Peyer's patch (tissue), 4 donors: ENCODE measurements around the gene SMCO1. TPM values are rescaled to one million over a fixed set of nuclear protein-coding genes. Genes with fewer than 3 reads are reported as not detected.

ENCODE experiments used
- DNase-seq, 3 donors: peaks; one replicate each; pipeline ENCODE4 v3.0.0-alpha.2; 2017 to 2019
- H3K27ac ChIP-seq, 4 donors: fragments of 200-600 bp; sonication (generic); one replicate each; pipeline ENCODE4 v1.5.1; 2016 to 2019
- H3K27me3 ChIP-seq, 2 donors: fragments of 200-600 bp; sonication (generic); one replicate each; pipeline ENCODE4 v1.5.1; 2019
- H3K36me3 ChIP-seq, 3 donors: fragments of 200-600 bp; sonication (generic); one replicate each; pipeline ENCODE4 v1.5.1; 2016 to 2019
- H3K4me1 ChIP-seq, 4 donors: fragments of 200-600 bp; sonication (generic); one replicate each; pipeline ENCODE4 v1.5.1; 2016 to 2019
- H3K4me3 ChIP-seq, 4 donors: fragments of 200-600 bp; sonication (generic); 1 replicate in 3 of 4; 2 replicates in 1 of 4; pipeline ENCODE4 v1.5.1; 2016 to 2019; ENCODE audit warnings: mild to moderate bottlenecking in 1 of 4
- H3K9me3 ChIP-seq, 4 donors: fragments of 200-600 bp; sonication (generic); one replicate each; pipeline ENCODE4 v1.5.1; 2016 to 2019; ENCODE audit warnings: mild to moderate bottlenecking in 1 of 4
- POLR2A ChIP-seq, 2 donors: fragments of 450-650 bp; IDR thresholded peaks; one replicate each; pipeline ENCODE4 v1.5.1; 2017; ENCODE audit warnings: antibody characterized with exemption in 2 of 2, mild to moderate bottlenecking in 2 of 2, moderate library complexity in 2 of 2
- total RNA-seq, 4 donors: library from RNA; depleted of rRNA; stranded (reverse); fragments of >200 nt; gene quantifications; one replicate each; pipeline ENCODE4 v1.1.0, GENCODE V29; 2016
- TF ChIP-seq, protein P1 (sequence below), 6 experiments: fragments of 450-650 bp in 4 of 6; fragments of 200-600 bp in 2 of 6; sonication (generic) in 1 of 6; IDR thresholded peaks; one replicate each; pipeline ENCODE4 v1.5.1; 2017 to 2019; ENCODE audit warnings: antibody characterized with exemption in 6 of 6, mild to moderate bottlenecking in 3 of 6, moderate library complexity in 1 of 6

SMCO1 gene, protein sequence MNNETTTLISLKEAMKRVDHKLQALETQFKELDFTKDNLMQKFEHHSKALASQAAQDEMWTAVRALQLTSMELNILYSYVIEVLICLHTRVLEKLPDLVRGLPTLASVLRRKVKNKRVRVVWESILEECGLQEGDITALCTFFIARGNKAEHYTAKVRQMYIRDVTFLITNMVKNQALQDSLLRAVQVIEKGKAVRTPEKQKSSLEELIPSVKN
- not detected for total RNA-seq

DNA sequence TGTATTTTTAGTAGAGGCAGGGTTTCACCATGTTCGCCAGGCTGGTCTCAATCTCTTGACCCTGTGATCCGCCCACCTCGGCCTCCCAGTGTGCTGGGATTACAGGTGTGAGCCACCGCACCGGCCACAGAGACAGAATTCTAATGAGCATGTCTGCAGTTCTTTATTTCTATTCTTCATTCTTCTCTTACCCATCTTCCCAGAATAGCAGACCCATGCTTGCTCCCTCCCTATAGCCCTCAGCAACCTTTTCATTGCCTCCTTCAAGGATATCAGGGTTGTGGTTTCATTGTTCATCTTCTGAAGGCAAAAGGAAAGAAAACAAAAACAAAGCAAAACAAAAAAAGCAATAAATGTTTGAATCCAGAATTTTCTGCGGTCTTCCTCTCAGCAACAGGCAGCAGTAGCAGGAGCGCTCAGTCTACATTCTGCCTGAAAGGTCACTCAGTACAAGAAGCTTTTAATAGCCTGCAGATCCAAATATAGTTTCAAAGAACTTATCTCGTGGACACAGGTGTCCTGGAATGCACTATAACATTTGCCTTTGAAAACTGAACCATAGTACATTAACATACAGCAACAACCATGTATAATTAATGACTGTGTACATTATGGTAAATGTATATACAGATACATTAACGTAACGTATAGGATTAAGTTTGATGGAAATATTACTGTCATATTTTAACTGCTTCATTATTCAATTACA lies at the start of gene SMCO1:
TSS of gene SMCO1 (minus strand) at position 434 of the 709 bp plus-strand sequence. CDS start at position 297, 137 bp downstream.
- H3K4me1 ChIP-seq: no peaks in the 10 kb centered on the region
- H3K4me3 ChIP-seq: no peak within 1 kb of the TSS
- TF ChIP-seq, protein P1, sequence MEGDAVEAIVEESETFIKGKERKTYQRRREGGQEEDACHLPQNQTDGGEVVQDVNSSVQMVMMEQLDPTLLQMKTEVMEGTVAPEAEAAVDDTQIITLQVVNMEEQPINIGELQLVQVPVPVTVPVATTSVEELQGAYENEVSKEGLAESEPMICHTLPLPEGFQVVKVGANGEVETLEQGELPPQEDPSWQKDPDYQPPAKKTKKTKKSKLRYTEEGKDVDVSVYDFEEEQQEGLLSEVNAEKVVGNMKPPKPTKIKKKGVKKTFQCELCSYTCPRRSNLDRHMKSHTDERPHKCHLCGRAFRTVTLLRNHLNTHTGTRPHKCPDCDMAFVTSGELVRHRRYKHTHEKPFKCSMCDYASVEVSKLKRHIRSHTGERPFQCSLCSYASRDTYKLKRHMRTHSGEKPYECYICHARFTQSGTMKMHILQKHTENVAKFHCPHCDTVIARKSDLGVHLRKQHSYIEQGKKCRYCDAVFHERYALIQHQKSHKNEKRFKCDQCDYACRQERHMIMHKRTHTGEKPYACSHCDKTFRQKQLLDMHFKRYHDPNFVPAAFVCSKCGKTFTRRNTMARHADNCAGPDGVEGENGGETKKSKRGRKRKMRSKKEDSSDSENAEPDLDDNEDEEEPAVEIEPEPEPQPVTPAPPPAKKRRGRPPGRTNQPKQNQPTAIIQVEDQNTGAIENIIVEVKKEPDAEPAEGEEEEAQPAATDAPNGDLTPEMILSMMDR (IDR thresholded peaks at IDR 0.05): no peak
- no peak for TF ChIP-seq POLR2A (IDR thresholded peaks at IDR 0.05)
- H3K36me3 ChIP-seq: no peaks in the 10 kb centered on the region
- no peak for DNase-seq
- H3K9me3 ChIP-seq: peaks cover 0 to 31% (median 11%) of the 10 kb centered on the region in 4 donors
- no peaks in the 10 kb centered on the region for H3K27me3 ChIP-seq
- H3K27ac ChIP-seq: no peak within 1 kb of the TSS

DNA sequence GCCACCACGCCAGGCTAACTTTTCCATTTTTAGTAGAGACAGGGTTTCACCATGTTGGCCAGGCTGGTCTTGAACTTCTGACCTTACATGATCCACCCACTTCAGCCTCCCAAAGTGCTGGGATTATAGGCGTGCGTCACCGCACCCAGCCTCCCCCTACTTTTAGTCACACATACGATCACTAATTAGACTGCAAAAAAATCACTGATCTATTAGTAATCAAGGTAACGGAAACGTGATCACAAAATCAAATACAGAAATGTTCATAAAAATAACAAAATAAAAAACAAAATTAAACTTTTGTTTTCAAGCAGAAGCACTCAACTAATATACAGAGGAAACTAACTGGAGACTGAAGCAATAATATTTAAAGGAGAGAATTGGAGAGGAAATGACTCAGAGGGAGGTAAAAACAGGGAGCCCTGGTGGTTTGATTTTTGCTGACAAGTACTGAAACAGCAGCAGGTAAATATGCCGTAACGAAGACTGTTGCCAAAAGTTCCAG lies 48.6 kb upstream of the SMCO1 start:
- TF ChIP-seq, protein P1 (IDR thresholded peaks at IDR 0.05): no peak
- no peak for TF ChIP-seq POLR2A (IDR thresholded peaks at IDR 0.05)
- DNase-seq: no peak
- Histone ChIP-seq H3K27ac (peak overlapping the region in 1 of 4 donors; percentile 18), H3K4me3 (no peak overlapping the region), H3K27me3 (no peaks in the 10 kb centered on the region), H3K9me3 (no peaks in the 10 kb centered on the region), H3K4me1 (peaks cover 0 to 8% (median 3%) of the 10 kb centered on the region in 4 donors), H3K36me3 (peaks cover 0 to 17% (median 0%) of the 10 kb centered on the region in 3 donors)

DNA sequence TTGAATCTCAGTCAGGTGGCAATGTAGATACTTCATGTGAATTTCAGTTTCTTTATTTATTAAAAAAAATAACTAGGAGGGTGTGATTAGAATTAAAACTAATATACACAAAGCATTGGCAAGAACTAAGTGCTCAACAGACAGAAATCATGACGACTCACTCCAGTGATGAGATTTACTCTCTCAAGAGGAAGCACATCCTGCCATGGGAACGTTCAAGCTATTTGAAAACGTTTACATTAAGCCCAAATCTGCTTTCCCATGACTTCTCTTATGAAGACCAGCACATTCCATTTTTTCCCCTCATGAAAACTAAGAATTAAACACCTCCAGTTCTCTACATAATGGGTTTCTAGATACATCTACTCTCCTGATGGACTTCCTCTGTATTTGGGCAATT lies 44.7 kb upstream of the SMCO1 start:
- TF ChIP-seq POLR2A (IDR thresholded peaks at IDR 0.05): no peak
- TF ChIP-seq, protein P1 (IDR thresholded peaks at IDR 0.05): no peak
- Histone ChIP-seq H3K4me1 (no peaks in the 10 kb centered on the region), H3K4me3 (no peak overlapping the region), H3K9me3 (no peaks in the 10 kb centered on the region), H3K27me3 (no peaks in the 10 kb centered on the region), H3K27ac (no peak overlapping the region), H3K36me3 (peaks cover 0 to 17% (median 0%) of the 10 kb centered on the region in 3 donors)
- no peak for DNase-seq

DNA sequence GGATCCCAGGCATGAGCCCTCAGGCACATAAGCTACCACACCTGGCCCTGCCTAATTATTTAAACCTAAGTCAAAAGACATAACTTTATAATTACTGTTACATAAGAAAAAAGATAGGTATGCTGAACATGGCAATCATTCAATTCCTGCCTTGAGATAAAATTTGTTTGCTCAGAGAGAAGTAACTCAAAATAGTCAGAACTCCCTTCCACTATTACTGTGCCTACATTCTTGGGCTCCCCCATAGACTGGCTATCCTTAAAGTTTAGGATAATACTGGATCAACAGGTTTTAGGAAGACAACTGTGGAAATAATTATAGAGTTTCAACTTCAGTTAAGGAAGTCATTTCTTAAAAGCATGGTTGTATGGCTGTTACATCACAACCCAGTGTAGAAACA lies 43.3 kb upstream of the SMCO1 start:
- H3K27ac ChIP-seq: no peak overlapping the region
- H3K27me3 ChIP-seq: no peaks in the 10 kb centered on the region
- no peaks in the 10 kb centered on the region for H3K9me3 ChIP-seq
- peaks cover 0 to 28% (median 0%) of the 10 kb centered on the region in 3 donors for H3K36me3 ChIP-seq
- no peak overlapping the region for H3K4me3 ChIP-seq
- DNase-seq: no peak
- H3K4me1 ChIP-seq: no peaks in the 10 kb centered on the region
- TF ChIP-seq, protein P1 (IDR thresholded peaks at IDR 0.05): no peak
- no peak for TF ChIP-seq POLR2A (IDR thresholded peaks at IDR 0.05)

DNA sequence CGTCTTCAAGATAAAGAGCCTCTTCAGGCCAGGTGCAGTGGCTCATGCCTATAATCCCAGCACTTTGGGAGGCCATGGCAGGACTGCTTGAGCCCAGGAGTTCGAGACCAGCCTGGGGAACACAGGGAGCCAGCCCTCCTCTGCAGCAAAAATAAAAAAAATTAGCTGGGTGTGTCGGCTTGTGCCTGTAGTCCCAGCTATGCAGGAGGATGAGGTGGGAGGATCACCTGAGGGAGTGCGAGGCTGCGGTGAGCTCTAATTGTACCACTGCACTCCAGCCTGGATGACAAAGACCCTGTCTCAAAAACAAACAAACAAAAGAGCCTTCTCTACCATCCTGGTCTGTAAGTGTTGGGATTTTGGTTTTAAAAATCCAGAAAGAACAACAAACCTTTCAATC lies 42.1 kb upstream of the SMCO1 start:
- no peaks in the 10 kb centered on the region for H3K9me3 ChIP-seq
- H3K4me1 ChIP-seq: no peaks in the 10 kb centered on the region
- H3K27me3 ChIP-seq: no peaks in the 10 kb centered on the region
- no peak overlapping the region for H3K4me3 ChIP-seq
- no peak overlapping the region for H3K27ac ChIP-seq
- DNase-seq: no peak
- H3K36me3 ChIP-seq: peaks cover 0 to 28% (median 0%) of the 10 kb centered on the region in 3 donors
- TF ChIP-seq, protein P1 (IDR thresholded peaks at IDR 0.05): no peak
- TF ChIP-seq POLR2A (IDR thresholded peaks at IDR 0.05): no peak
